Lower lobe of right lung (tissue), 2 donors: ENCODE measurements around the gene OSTF1. TPM values are rescaled to one million over a fixed set of nuclear protein-coding genes. Genes with fewer than 3 reads are reported as not detected.

Experiments used
- ATAC-seq, 2 donors: fragments of 200-7000 bp; cut with Tn5 transposase; one replicate each; pipeline ENCODE4 v1.9.1; 2020 to 2022; ENCODE audit warnings: mild to moderate bottlenecking in 2 of 2, moderate library complexity in 2 of 2
- DNase-seq: peaks from one replicate; pipeline ENCODE4 v3.0.0-alpha.2; 2020
- H3K27ac ChIP-seq: fragments of 200-600 bp; one replicate; pipeline ENCODE4 v1.8.0; 2022
- H3K27me3 ChIP-seq: fragments of 200-600 bp; one replicate; pipeline ENCODE4 v1.8.0; 2022; ENCODE audit warnings: low read depth
- H3K36me3 ChIP-seq: fragments of 200-600 bp; one replicate; pipeline ENCODE4 v1.8.0; 2022; ENCODE audit warnings: mild to moderate bottlenecking
- H3K4me1 ChIP-seq: fragments of 200-600 bp; one replicate; pipeline ENCODE4 v1.8.0; 2022
- H3K4me3 ChIP-seq: fragments of 200-600 bp; one replicate; pipeline ENCODE4 v1.8.0; 2022; ENCODE audit warnings: mild to moderate bottlenecking
- H3K9me3 ChIP-seq: fragments of 200-600 bp; one replicate; pipeline ENCODE4 v1.8.0; 2022
- CTCF ChIP-seq: fragments of 200-600 bp; IDR thresholded peaks from one replicate; pipeline ENCODE4 v1.8.0; 2022; ENCODE audit warnings: antibody characterized with exemption, mild to moderate bottlenecking
- intact Hi-C: fragments of 100-400 bp; cut with DNase I; formaldehyde crosslinking; loops from one replicate; pipeline ENCODE4 v1.11.0; 2022
- total RNA-seq: library from RNA; stranded (reverse); fragmentation: NEBNext Ultra II Directional; extraction: Animal tissue kit (Norgen Biotek cat#: 25700); gene quantifications from one replicate; pipeline ENCODE4 v1.2.1, GENCODE V29; 2021
- donor health status: DM: no; HTN: yes; CAD: no; lungs with severe emphysema.

The OSTF1 gene
- total RNA-seq, 1 donor from 2014 or later = 91.2 TPM

- ATAC-seq = peak; percentile 94 to 96
- intact Hi-C loops = loop anchor here (10.0 kb wide), 1 partner anchor 297 kb away; no protein-coding TSS in a partner anchor
- H3K27ac ChIP-seq = no peak overlapping the region
Measured at GRCh38 chr9:75071530-75072122, 16.7 kb upstream of the OSTF1 start.

GRCh38 chr9:75072895-75073294 lies 15.4 kb upstream of the OSTF1 start:
- Histone ChIP-seq H3K27me3 (no peaks in the 10 kb centered on the region), H3K36me3 (peaks cover 42% of the 10 kb centered on the region), H3K27ac (no peak overlapping the region), H3K4me3 (no peak overlapping the region), H3K9me3 (no peaks in the 10 kb centered on the region), H3K4me1 (no peaks in the 10 kb centered on the region)
- DNase-seq (no peak), ATAC-seq (no peak)
- intact Hi-C loops = loop anchor here (10.0 kb wide), 1 partner anchor 298 kb away; no protein-coding TSS in a partner anchor
- no peak for TF ChIP-seq CTCF

More at GRCh38 chr9:75071530-75072122, 16.7 kb upstream of the OSTF1 start:
- TF ChIP-seq CTCF = no peak
- Histone ChIP-seq H3K27me3 (no peaks in the 10 kb centered on the region), H3K4me3 (no peak overlapping the region), H3K9me3 (no peaks in the 10 kb centered on the region), H3K4me1 (no peaks in the 10 kb centered on the region), H3K36me3 (peaks cover 47% of the 10 kb centered on the region)
- DNase-seq = peak; percentile 81

GRCh38 chr9:75081632-75082031 lies 6.7 kb upstream of the OSTF1 start:
- intact Hi-C loops = no loop called here
- no peak overlapping the region for H3K27ac ChIP-seq
- H3K4me1 ChIP-seq = peaks cover 38% of the 10 kb centered on the region

GRCh38 chr9:75083188-75083970 lies 4.9 kb upstream of the OSTF1 start:
- DNase-seq (peak; percentile 72), ATAC-seq (peak; percentile 40 to 59)
- Histone ChIP-seq H3K36me3 (peaks cover 41% of the 10 kb centered on the region), H3K27me3 (no peaks in the 10 kb centered on the region), H3K9me3 (no peaks in the 10 kb centered on the region), H3K4me3 (no peak overlapping the region), H3K4me1 (peaks cover 41% of the 10 kb centered on the region), H3K27ac (peak overlapping the region; percentile 53)
- intact Hi-C loops = no loop called here
- no peak for TF ChIP-seq CTCF

More at GRCh38 chr9:75081632-75082031, 6.7 kb upstream of the OSTF1 start:
- Histone ChIP-seq H3K4me3 (no peak overlapping the region), H3K36me3 (peaks cover 47% of the 10 kb centered on the region), H3K27me3 (no peaks in the 10 kb centered on the region), H3K9me3 (no peaks in the 10 kb centered on the region)
- no peak for ATAC-seq
- no peak for TF ChIP-seq CTCF
- DNase-seq = no peak

GRCh38 chr9:75084081-75084672 lies 4.1 kb upstream of the OSTF1 start:
- intact Hi-C loops = no loop called here

More at GRCh38 chr9:75084081-75084672, 4.1 kb upstream of the OSTF1 start:
- H3K36me3 ChIP-seq = peaks cover 38% of the 10 kb centered on the region
- ATAC-seq = no peak
- no peaks in the 10 kb centered on the region for H3K27me3 ChIP-seq
- H3K27ac ChIP-seq = peak overlapping the region; percentile 53
- H3K4me1 ChIP-seq = peaks cover 41% of the 10 kb centered on the region
- DNase-seq = no peak
- no peak overlapping the region for H3K4me3 ChIP-seq
- H3K9me3 ChIP-seq = no peaks in the 10 kb centered on the region
- TF ChIP-seq CTCF = no peak
